ENCODE data around the gene PHLPP1.

GRCh38 chr18:62670573-62670972 lies 44.8 kb upstream of the PHLPP1 start:
- no peak for TF ChIP-seq CTCF (conservative IDR thresholded peaks at IDR 0.05; ENCODE audit: low read depth, low read length)
- TF ChIP-seq EZH2 (IDR thresholded peaks at IDR 0.05; ENCODE audit: low read length, unreplicated experiment): no peak
- no peak for TF ChIP-seq EZH2phosphoT487 (IDR thresholded peaks at IDR 0.05; ENCODE audit: borderline replicate concordance, low read length)

All from PC-3 (cell line).